ENCODE data around the gene DECR2.

DNA sequence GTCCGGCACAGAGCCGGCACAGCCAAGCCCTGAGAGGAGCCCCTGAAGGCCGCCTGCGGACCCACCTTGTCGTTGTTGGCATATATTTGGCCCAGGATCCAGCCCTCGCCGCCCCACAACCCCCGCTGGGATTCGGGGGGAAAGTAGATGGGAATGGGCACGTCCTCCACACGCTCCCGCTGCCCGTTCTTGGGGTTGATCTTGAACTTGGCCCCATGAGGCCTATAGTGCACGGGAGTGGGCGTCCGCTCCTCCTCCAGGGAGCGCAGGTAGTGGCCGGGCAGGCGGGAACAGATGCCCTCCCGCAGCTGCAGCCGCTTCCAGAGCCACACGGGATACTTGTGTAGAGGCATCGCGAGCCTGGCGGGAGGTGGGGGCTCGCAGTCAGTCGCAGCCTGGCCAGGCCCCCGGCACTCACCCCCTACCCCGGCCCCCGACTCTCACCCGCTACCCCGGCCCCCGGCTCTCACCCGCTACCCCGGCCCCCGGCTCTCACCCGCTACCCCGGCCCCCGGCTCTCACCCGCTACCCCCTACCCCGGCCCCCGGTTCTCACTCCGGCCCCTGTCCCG lies 31.7 kb upstream of the DECR2 start:
- TF ChIP-seq, protein P1, sequence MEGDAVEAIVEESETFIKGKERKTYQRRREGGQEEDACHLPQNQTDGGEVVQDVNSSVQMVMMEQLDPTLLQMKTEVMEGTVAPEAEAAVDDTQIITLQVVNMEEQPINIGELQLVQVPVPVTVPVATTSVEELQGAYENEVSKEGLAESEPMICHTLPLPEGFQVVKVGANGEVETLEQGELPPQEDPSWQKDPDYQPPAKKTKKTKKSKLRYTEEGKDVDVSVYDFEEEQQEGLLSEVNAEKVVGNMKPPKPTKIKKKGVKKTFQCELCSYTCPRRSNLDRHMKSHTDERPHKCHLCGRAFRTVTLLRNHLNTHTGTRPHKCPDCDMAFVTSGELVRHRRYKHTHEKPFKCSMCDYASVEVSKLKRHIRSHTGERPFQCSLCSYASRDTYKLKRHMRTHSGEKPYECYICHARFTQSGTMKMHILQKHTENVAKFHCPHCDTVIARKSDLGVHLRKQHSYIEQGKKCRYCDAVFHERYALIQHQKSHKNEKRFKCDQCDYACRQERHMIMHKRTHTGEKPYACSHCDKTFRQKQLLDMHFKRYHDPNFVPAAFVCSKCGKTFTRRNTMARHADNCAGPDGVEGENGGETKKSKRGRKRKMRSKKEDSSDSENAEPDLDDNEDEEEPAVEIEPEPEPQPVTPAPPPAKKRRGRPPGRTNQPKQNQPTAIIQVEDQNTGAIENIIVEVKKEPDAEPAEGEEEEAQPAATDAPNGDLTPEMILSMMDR (CRISPR knock-in tag; IDR thresholded peaks at IDR 0.05): no peak
- no peak for TF ChIP-seq MAFG (CRISPR knock-in tag; IDR thresholded peaks at IDR 0.05)
- no peak for TF ChIP-seq ZNF44 (CRISPR knock-in tag; IDR thresholded peaks at IDR 0.05)
- no peak for TF ChIP-seq TOPORS (CRISPR knock-in tag; IDR thresholded peaks at IDR 0.05)
- TF ChIP-seq POLR2A (IDR thresholded peaks at IDR 0.05; ENCODE audit: insufficient read depth in 1 of 2, low read depth in 2 of 2, low read length in 2 of 2): no peak
- TF ChIP-seq ZZZ3 (CRISPR knock-in tag; IDR thresholded peaks at IDR 0.05; ENCODE audit: borderline replicate concordance): no peak
- no peak for TF ChIP-seq TCF7L2 (IDR thresholded peaks at IDR 0.05; ENCODE audit: low read depth, low read length)

Measured in HepG2 (cell line).